Vagina (tissue), 2 donors: ENCODE results near the gene CREB3L2. TPM values are rescaled to one million over a fixed set of nuclear protein-coding genes. Genes with fewer than 3 reads are reported as not detected.
A peak's percentile ranks its signal among the peaks of the same experiment; 100 is the strongest.

Experiments
- DNase-seq, 2 donors: peaks; one replicate each; pipeline ENCODE4 v3.0.0-alpha.2; 2017; ENCODE audit errors: extremely low spot score in 2 of 2
- H3K27ac ChIP-seq: fragments of 200-600 bp; sonication (generic); one replicate; pipeline ENCODE4 v1.5.1; 2019
- H3K27me3 ChIP-seq: fragments of 200-600 bp; sonication (generic); one replicate; pipeline ENCODE4 v1.5.1; 2019
- H3K36me3 ChIP-seq, 2 donors: fragments of 200-600 bp; sonication (generic); one replicate each; pipeline ENCODE4 v1.5.1; 2017 to 2019
- H3K4me1 ChIP-seq: fragments of 200-600 bp; sonication (generic); one replicate; pipeline ENCODE4 v1.5.1; 2019
- H3K4me3 ChIP-seq, 2 donors: fragments of 200-600 bp; sonication (generic); 1 replicate in 1 of 2; 2 replicates in 1 of 2; pipeline ENCODE4 v1.5.1; 2016 to 2019
- H3K9me3 ChIP-seq: fragments of 200-600 bp; sonication (generic); one replicate; pipeline ENCODE4 v1.5.1; 2019
- POLR2A ChIP-seq, 2 donors: fragments of 450-650 bp; IDR thresholded peaks; one replicate each; pipeline ENCODE4 v1.6.1; 2017; ENCODE audit warnings: antibody characterized with exemption in 2 of 2, mild to moderate bottlenecking in 2 of 2, moderate library complexity in 2 of 2
- POLR2AphosphoS5 ChIP-seq, 2 donors: sonication (generic); formaldehyde crosslinking; IDR thresholded peaks; one replicate each; pipeline ENCODE4 v1.9.0; 2017; ENCODE audit warnings: antibody characterized with exemption in 2 of 2, mild to moderate bottlenecking in 2 of 2, low read depth in 1 of 2; ENCODE audit not compliant: insufficient read depth in 1 of 2
- intact Hi-C: fragments of 100-400 bp; cut with DNase I; formaldehyde crosslinking; loops from one replicate; pipeline ENCODE4 v1.15.1; 2023
- total RNA-seq: library from RNA; depleted of rRNA; stranded (reverse); fragments of >200 nt; gene quantifications from one replicate; pipeline ENCODE4 v1.2.3, GENCODE V29; 2016
- TF ChIP-seq, protein P1 (sequence below), 3 experiments: fragments of 450-650 bp in 2 of 3; fragments of 200-600 bp in 1 of 3; sonication (generic) in 1 of 3; IDR thresholded peaks; one replicate each; pipeline ENCODE4 v1.5.1; 2017 to 2019; ENCODE audit warnings: antibody characterized with exemption in 3 of 3, mild to moderate bottlenecking in 2 of 3, moderate library complexity in 2 of 3

CREB3L2 gene
- total RNA-seq, 1 donor from 2014 or later: 28.7 TPM

DNA sequence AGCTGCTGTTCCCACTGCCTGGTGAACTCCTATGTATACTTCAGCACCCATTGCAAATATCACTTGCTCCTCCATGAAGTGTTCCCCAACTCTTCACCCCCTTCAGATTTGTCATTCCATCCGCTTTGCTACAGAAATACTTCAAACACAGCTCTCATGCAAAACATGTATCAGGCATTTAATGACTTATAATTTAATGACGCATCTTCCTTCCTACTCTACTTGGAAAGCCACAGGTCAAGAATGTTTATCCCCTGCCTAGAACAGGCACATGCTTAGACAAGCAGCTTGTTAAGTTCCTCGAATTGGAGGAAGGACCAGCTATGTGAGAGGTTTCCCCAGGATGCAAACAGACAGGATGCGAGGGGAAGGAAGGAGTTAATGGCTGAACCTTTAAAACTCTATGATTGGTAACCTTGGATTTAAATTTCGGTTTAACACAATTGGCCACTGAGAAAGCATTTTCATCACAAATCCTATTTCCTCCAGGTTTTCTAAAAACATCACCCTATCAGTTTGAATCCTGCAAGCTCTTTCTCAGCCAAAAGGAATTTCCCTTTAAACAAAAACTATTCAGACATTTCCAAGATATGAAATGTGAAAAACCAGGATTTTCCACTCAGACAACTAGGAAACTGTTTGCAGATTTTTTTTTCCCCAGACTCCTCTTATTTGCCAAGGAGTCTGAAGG, 11.5 kb downstream of the CREB3L2 start:
- Histone ChIP-seq H3K27ac (peak overlapping the region; percentile 57), H3K4me3 (peak overlapping the region in 1 of 2 donors; percentile 5), H3K36me3 (no peaks in the 10 kb centered on the region), H3K9me3 (no peaks in the 10 kb centered on the region), H3K27me3 (no peaks in the 10 kb centered on the region), H3K4me1 (peaks cover 90% of the 10 kb centered on the region)
- intact Hi-C loops: no loop called here
- no peak for DNase-seq
- TF ChIP-seq POLR2AphosphoS5 (IDR thresholded peaks at IDR 0.05; ENCODE audit: insufficient read depth in 1 of 2, low read depth in 1 of 2) (peak in 1 of 2 donors; percentile 86), POLR2A (IDR thresholded peaks at IDR 0.05) (no peak)

DNA sequence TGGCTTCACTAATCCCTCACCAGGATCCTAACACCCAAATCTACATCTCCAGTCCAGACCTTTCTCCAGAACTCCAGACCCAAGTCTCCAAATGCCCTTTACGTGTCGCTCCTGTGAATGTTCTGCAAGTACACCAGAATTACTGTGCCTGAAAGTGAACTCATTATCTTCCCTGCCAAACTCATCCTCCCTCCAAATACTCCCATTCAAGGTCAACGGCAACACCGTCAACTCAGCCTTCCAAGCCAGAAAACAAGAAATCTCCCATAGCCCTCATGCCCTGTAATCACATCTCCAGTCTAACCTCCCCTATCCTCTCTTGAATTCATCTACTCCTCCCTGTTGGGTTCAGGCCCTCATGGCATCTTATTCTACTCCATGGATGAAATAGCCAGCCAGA, 12.3 kb downstream of the CREB3L2 start:
- H3K9me3 ChIP-seq: no peaks in the 10 kb centered on the region
- TF ChIP-seq POLR2AphosphoS5 (IDR thresholded peaks at IDR 0.05; ENCODE audit: insufficient read depth in 1 of 2, low read depth in 1 of 2) (no peak), POLR2A (IDR thresholded peaks at IDR 0.05) (no peak)
- TF ChIP-seq, protein P1, sequence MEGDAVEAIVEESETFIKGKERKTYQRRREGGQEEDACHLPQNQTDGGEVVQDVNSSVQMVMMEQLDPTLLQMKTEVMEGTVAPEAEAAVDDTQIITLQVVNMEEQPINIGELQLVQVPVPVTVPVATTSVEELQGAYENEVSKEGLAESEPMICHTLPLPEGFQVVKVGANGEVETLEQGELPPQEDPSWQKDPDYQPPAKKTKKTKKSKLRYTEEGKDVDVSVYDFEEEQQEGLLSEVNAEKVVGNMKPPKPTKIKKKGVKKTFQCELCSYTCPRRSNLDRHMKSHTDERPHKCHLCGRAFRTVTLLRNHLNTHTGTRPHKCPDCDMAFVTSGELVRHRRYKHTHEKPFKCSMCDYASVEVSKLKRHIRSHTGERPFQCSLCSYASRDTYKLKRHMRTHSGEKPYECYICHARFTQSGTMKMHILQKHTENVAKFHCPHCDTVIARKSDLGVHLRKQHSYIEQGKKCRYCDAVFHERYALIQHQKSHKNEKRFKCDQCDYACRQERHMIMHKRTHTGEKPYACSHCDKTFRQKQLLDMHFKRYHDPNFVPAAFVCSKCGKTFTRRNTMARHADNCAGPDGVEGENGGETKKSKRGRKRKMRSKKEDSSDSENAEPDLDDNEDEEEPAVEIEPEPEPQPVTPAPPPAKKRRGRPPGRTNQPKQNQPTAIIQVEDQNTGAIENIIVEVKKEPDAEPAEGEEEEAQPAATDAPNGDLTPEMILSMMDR (IDR thresholded peaks at IDR 0.05): no peak

GRCh38 chr7:137989094-137989493, 12.8 kb downstream of the CREB3L2 start:
- DNase-seq: no peak
- Histone ChIP-seq H3K27me3 (no peaks in the 10 kb centered on the region), H3K4me1 (peaks cover 96% of the 10 kb centered on the region), H3K9me3 (no peaks in the 10 kb centered on the region), H3K4me3 (no peak overlapping the region), H3K27ac (peak overlapping the region; percentile 57), H3K36me3 (no peaks in the 10 kb centered on the region)
- TF ChIP-seq, protein P1 (IDR thresholded peaks at IDR 0.05): no peak
- no peak for TF ChIP-seq POLR2AphosphoS5 (IDR thresholded peaks at IDR 0.05; ENCODE audit: insufficient read depth in 1 of 2, low read depth in 1 of 2)
- no peak for TF ChIP-seq POLR2A (IDR thresholded peaks at IDR 0.05)
- intact Hi-C loops: loop anchor here (10.0 kb wide), 1 partner anchor 54 kb away; no protein-coding TSS in a partner anchor

More for the DNA sequence above, 12.3 kb downstream of the CREB3L2 start:
- no peak for DNase-seq
- no peaks in the 10 kb centered on the region for H3K27me3 ChIP-seq
- H3K4me3 ChIP-seq: no peak overlapping the region
- H3K4me1 ChIP-seq: peaks cover 97% of the 10 kb centered on the region
- peak overlapping the region; percentile 57 for H3K27ac ChIP-seq
- intact Hi-C loops: loop anchor here (10.0 kb wide), 1 partner anchor 55 kb away; no protein-coding TSS in a partner anchor
- H3K36me3 ChIP-seq: no peaks in the 10 kb centered on the region

DNA sequence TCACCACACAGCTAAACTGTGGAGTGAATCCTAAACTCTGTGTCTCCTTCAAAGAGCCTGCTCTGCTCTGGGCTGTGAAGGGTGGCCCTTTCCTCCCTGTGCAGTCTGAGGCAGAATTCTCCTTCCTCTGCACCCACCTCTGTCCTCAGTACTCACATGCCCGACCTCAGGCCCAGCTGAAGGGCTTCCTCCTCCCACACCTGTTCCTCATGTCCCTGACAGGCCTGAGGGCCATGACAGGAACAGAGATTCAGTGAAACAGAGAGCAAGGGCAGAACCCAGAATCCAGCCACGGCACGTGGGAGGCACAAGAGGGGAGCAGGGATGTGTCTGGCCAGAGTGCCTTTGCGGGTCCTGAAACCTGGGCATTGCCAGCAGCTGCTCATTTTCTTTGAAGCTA, 13.9 kb downstream of the CREB3L2 start:
- Histone ChIP-seq H3K4me1 (peaks cover 91% of the 10 kb centered on the region), H3K36me3 (no peaks in the 10 kb centered on the region), H3K4me3 (no peak overlapping the region), H3K9me3 (no peaks in the 10 kb centered on the region), H3K27ac (peak overlapping the region; percentile 57), H3K27me3 (no peaks in the 10 kb centered on the region)
- TF ChIP-seq POLR2A (IDR thresholded peaks at IDR 0.05): no peak
- TF ChIP-seq, protein P1 (IDR thresholded peaks at IDR 0.05): no peak
- no peak for DNase-seq
- intact Hi-C loops: loop anchor here (10.0 kb wide), 1 partner anchor 53 kb away; no protein-coding TSS in a partner anchor

GRCh38 chr7:137987563-137987962, 14.3 kb downstream of the CREB3L2 start:
- Histone ChIP-seq H3K36me3 (no peaks in the 10 kb centered on the region), H3K4me3 (no peak overlapping the region), H3K9me3 (no peaks in the 10 kb centered on the region), H3K4me1 (peaks cover 87% of the 10 kb centered on the region), H3K27ac (peak overlapping the region; percentile 57), H3K27me3 (no peaks in the 10 kb centered on the region)
- TF ChIP-seq, protein P1 (IDR thresholded peaks at IDR 0.05): no peak
- TF ChIP-seq POLR2AphosphoS5 (IDR thresholded peaks at IDR 0.05; ENCODE audit: insufficient read depth in 1 of 2, low read depth in 1 of 2) (no peak), POLR2A (IDR thresholded peaks at IDR 0.05) (no peak)
- intact Hi-C loops: loop anchor here (10.0 kb wide), 1 partner anchor 53 kb away; no protein-coding TSS in a partner anchor
- no peak for DNase-seq
